H1 (cell line): ENCODE results near the gene PRRG1. TPM values are rescaled to one million over a fixed set of nuclear protein-coding genes. Genes with fewer than 3 reads are reported as not detected.

Source experiments
- CTCF ChIA-PET: fragments of 300-600 bp; sonication (Branson Sonifier 250); formaldehyde crosslinking; loops from one replicate; lab custom pipeline; 2021; ENCODE audit not compliant: partially characterized antibody; lab: Charles Lee
- POLR2A ChIA-PET: fragments of 300-600 bp; sonication (Branson Sonifier 250); formaldehyde crosslinking; loops from one replicate; lab custom pipeline; 2021; ENCODE audit warnings: inconsistent platforms; ENCODE audit not compliant: partially characterized antibody; lab: Charles Lee
- DNase-seq, 2 experiments: peaks; one replicate each; pipeline versions ENCODE4 v3.0.0 to v3.0.0-alpha.2; 2010 to 2022; ENCODE audit warnings: low spot score in 2 of 2, low read depth in 1 of 2, mixed read lengths in 1 of 2
- FAIRE-seq: peaks from 2 replicates; lab custom pipeline; 2011; peaks lifted over from hg19 to GRCh38; lab: Jason Lieb, UNC
- H2AFZ ChIP-seq: 2 replicates; pipeline ENCODE4 v1.8.1; 2012; ENCODE audit warnings: low read length, inconsistent platforms
- H2AK5ac ChIP-seq: 2 replicates; pipeline ENCODE4 v1.6.1; 2013; ENCODE audit warnings: low read depth, low read length
- H2BK120ac ChIP-seq: replicated peaks from 2 replicates; pipeline ENCODE3; 2013; ENCODE audit warnings: low read depth, low read length, inconsistent platforms
- H2BK12ac ChIP-seq: 2 replicates; pipeline ENCODE4 v1.6.1; 2013; ENCODE audit warnings: low read depth, low read length
- H2BK15ac ChIP-seq: 2 replicates; pipeline ENCODE4 v1.6.1; 2013; ENCODE audit warnings: low read length
- H2BK20ac ChIP-seq: 2 replicates; pipeline ENCODE4 v1.6.1; 2013; ENCODE audit warnings: low read length
- H2BK5ac ChIP-seq: 2 replicates; pipeline ENCODE4 v1.6.1; 2013; ENCODE audit warnings: low read depth, low read length
- H3K14ac ChIP-seq: 2 replicates; pipeline ENCODE4 v1.6.1; 2013; ENCODE audit warnings: inconsistent platforms; ENCODE audit not compliant: insufficient read length
- H3K18ac ChIP-seq: 2 replicates; pipeline ENCODE4 v1.6.1; 2013; ENCODE audit warnings: low read length; ENCODE audit errors: extremely low read depth
- H3K23ac ChIP-seq: 2 replicates; pipeline ENCODE4 v1.6.1; 2013; ENCODE audit warnings: inconsistent platforms; ENCODE audit not compliant: insufficient read length
- H3K23me2 ChIP-seq: 2 replicates; pipeline ENCODE4 v1.6.1; 2013; ENCODE audit warnings: low read depth, low read length
- H3K27ac ChIP-seq: 2 replicates; pipeline ENCODE4 v1.6.1; 2011; ENCODE audit warnings: low read depth, low read length, inconsistent platforms
- H3K27me3 ChIP-seq, 4 experiments: replicated peaks in 1 of 4; 1 replicate in 1 of 4; 2 replicates in 3 of 4; pipeline versions ENCODE4 v1.6.1 to v1.8.1; 2011 to 2013; ENCODE audit warnings: low read length in 3 of 4, mild to moderate bottlenecking in 3 of 4, inconsistent platforms in 2 of 4, mixed read lengths in 2 of 4, moderate library complexity in 1 of 4; ENCODE audit not compliant: control insufficient read depth in 3 of 4, insufficient read depth in 3 of 4; ENCODE audit errors: extremely low read depth in 1 of 4
- H3K36me3 ChIP-seq, 4 experiments: 2 replicates each; pipeline versions ENCODE4 v1.6.1 to v1.8.1; 2011 to 2013; ENCODE audit warnings: mild to moderate bottlenecking in 4 of 4, low read length in 3 of 4, moderate library complexity in 2 of 4, control low read depth in 1 of 4, inconsistent platforms in 1 of 4; ENCODE audit not compliant: insufficient read depth in 4 of 4, control insufficient read depth in 2 of 4
- H3K4ac ChIP-seq: replicated peaks from 2 replicates; pipeline ENCODE3; 2013; ENCODE audit warnings: low read length, low read depth, mixed read lengths, inconsistent platforms; ENCODE audit not compliant: insufficient read length
- H3K4me1 ChIP-seq, 4 experiments: replicated peaks in 1 of 4; 1 replicate in 1 of 4; 2 replicates in 3 of 4; pipeline versions ENCODE4 v1.6.1 to v1.8.1; 2011 to 2013; ENCODE audit warnings: low read length in 3 of 4, inconsistent platforms in 2 of 4, mixed read lengths in 1 of 4; ENCODE audit not compliant: insufficient read depth in 4 of 4, control insufficient read depth in 3 of 4
- H3K4me2 ChIP-seq, 2 experiments: 2 replicates each; pipeline versions ENCODE4 v1.6.1 to v1.8.1; 2011 to 2013; ENCODE audit warnings: low read depth in 2 of 2, low read length in 2 of 2, control low read depth in 1 of 2, inconsistent platforms in 1 of 2, mild to moderate bottlenecking in 1 of 2; ENCODE audit not compliant: insufficient read depth in 1 of 2
- H3K4me3 ChIP-seq, 4 experiments: fragments of 200-600, 300-600 bp in 1 of 4; sonication (generic), shearing (Covaris generic), sonication (Bioruptor Twin) in 1 of 4; 2 replicates each; pipeline versions ENCODE4 v1.5.1 to v1.8.1; 2011 to 2016; ENCODE audit warnings: low read length in 4 of 4, low read depth in 3 of 4, control low read depth in 2 of 4, inconsistent platforms in 2 of 4, mild to moderate bottlenecking in 2 of 4, mixed read lengths in 1 of 4, moderate library complexity in 1 of 4; ENCODE audit not compliant: insufficient read depth in 2 of 4; ENCODE audit errors: extremely low read depth in 1 of 4
- H3K56ac ChIP-seq: replicated peaks from 2 replicates; pipeline ENCODE3; 2013; ENCODE audit warnings: low read depth, mild to moderate bottlenecking, mixed read lengths, low read length, inconsistent platforms; ENCODE audit not compliant: insufficient read length
- H3K79me1 ChIP-seq: 2 replicates; pipeline ENCODE4 v1.6.1; 2013; ENCODE audit warnings: low read depth, low read length, control low read depth
- H3K79me2 ChIP-seq, 2 experiments: 2 replicates each; pipeline versions ENCODE4 v1.6.1 to v1.8.1; 2012 to 2013; ENCODE audit warnings: low read length in 2 of 2, mild to moderate bottlenecking in 2 of 2, inconsistent platforms in 1 of 2; ENCODE audit not compliant: insufficient read depth in 2 of 2, control insufficient read depth in 1 of 2
- H3K9ac ChIP-seq, 4 experiments: replicated peaks in 1 of 4; 1 replicate in 1 of 4; 2 replicates in 3 of 4; pipeline versions ENCODE4 v1.6.1 to v1.8.1; 2011 to 2013; ENCODE audit warnings: low read depth in 3 of 4, low read length in 3 of 4, control low read depth in 2 of 4, mild to moderate bottlenecking in 2 of 4, moderate library complexity in 2 of 4, inconsistent platforms in 1 of 4; ENCODE audit errors: extremely low read depth in 1 of 4
- H3K9me3 ChIP-seq, 2 experiments: 2 replicates each; pipeline versions ENCODE4 v1.6.1 to v1.8.1; 2012 to 2013; ENCODE audit warnings: mild to moderate bottlenecking in 2 of 2, moderate library complexity in 2 of 2, control low read depth in 1 of 2, inconsistent platforms in 1 of 2, low read depth in 1 of 2, low read length in 1 of 2, mixed read lengths in 1 of 2; ENCODE audit not compliant: insufficient read depth in 2 of 2
- H4K20me1 ChIP-seq, 2 experiments: replicated peaks in 1 of 2; 2 replicates each; pipeline versions ENCODE3 to v1.8.1; 2011 to 2013; ENCODE audit warnings: inconsistent platforms in 2 of 2, low read length in 2 of 2, mild to moderate bottlenecking in 1 of 2; ENCODE audit not compliant: insufficient read depth in 2 of 2, control insufficient read depth in 1 of 2
- H4K5ac ChIP-seq: 2 replicates; pipeline ENCODE4 v1.6.1; 2013; ENCODE audit warnings: low read length, low read depth, mixed read lengths, inconsistent platforms; ENCODE audit not compliant: insufficient read length
- H4K8ac ChIP-seq: 2 replicates; pipeline ENCODE4 v1.8.0; 2013; ENCODE audit warnings: mild to moderate bottlenecking, moderate library complexity, low read length, inconsistent platforms; ENCODE audit not compliant: insufficient read depth; ENCODE audit errors: extremely low read depth
- H4K91ac ChIP-seq: replicated peaks from 2 replicates; pipeline ENCODE3; 2013; ENCODE audit warnings: low read length, mixed read lengths, inconsistent platforms; ENCODE audit not compliant: insufficient read length
- HDAC2 ChIP-seq, 2 experiments: fragments of 300-600 bp in 1 of 2; sonication (generic) in 1 of 2; IDR thresholded peaks; 2 replicates each; pipeline ENCODE4 v1.6.1; 2011 to 2012; ENCODE audit warnings: low read depth in 2 of 2, low read length in 2 of 2, mild to moderate bottlenecking in 2 of 2, moderate library complexity in 2 of 2, borderline replicate concordance in 1 of 2, inconsistent platforms in 1 of 2
- SP4 ChIP-seq: IDR thresholded peaks from 2 replicates; pipeline ENCODE4 v1.6.1; 2012; ENCODE audit warnings: low read length, inconsistent platforms
- TCF12 ChIP-seq: IDR thresholded peaks from 2 replicates; pipeline ENCODE4 v1.6.1; 2011; ENCODE audit warnings: low read depth, mild to moderate bottlenecking, low read length
- WGBS, 2 experiments: shearing (Covaris generic) in 1 of 2; methylation state at CpG; one replicate each; pipeline versions ENCODE4 v1.1.6 to v1.1.7; 2013 to 2015; ENCODE audit warnings: low lambda C conversion rate in 2 of 2, mixed read lengths in 2 of 2, inconsistent platforms in 1 of 2, low coverage in 1 of 2, missing lambda C conversion rate in 1 of 2; ENCODE audit not compliant: insufficient replicate concordance in 2 of 2, insufficient coverage in 1 of 2, insufficient read length in 1 of 2; ENCODE audit errors: extremely low coverage in 1 of 2, missing lambda C conversion rate in 1 of 2; 5-methylcytosine and 5-hydroxymethylcytosine counted together
- polyA plus RNA-seq, 7 experiments: library from polyadenylated mRNA; depleted of rRNA in 3 of 7; stranded (reverse) in 5 of 7; unstranded in 2 of 7; fragments of >200 nt in 5 of 7; fragments of 200-250 nt in 2 of 7; gene quantifications; 1 replicate in 5 of 7; 2 replicates in 1 of 7; 4 replicates in 1 of 7; pipeline versions ENCODE4 v1.2.1 to v1.2.3, GENCODE V29; 2011 to 2013; ENCODE audit warnings: missing spikeins in 2 of 7, mixed read lengths in 2 of 7
- total RNA-seq: library from RNA; stranded (reverse); fragmentation: NEBNext Ultra II Directional; extraction: Animal tissue kit (Norgen Biotek cat#: 25700); gene quantifications from 2 replicates; pipeline ENCODE4 v1.2.1, GENCODE V29; 2021

Gene PRRG1
- total and polyA plus RNA-seq, 2 of the 8 experiments (the other 6 are each of a cell fraction or from before 2014, with no cell fraction given): 10.2 to 10.5 TPM

GRCh38 chrX:37315511-37316248, 33.5 kb upstream of the PRRG1 start:
- no peak overlapping the region for H3K4ac ChIP-seq
- H2BK15ac ChIP-seq: no peak overlapping the region
- H2BK20ac ChIP-seq: no peak overlapping the region
- no peak overlapping the region for H2AFZ ChIP-seq
- H3K79me1 ChIP-seq: no peaks in the 10 kb centered on the region
- H3K79me2 ChIP-seq: no peaks in the 10 kb centered on the region
- no peak overlapping the region for H3K4me3 ChIP-seq
- H2AK5ac ChIP-seq: no peak overlapping the region
- H2BK5ac ChIP-seq: no peak overlapping the region
- no peak overlapping the region for H3K14ac ChIP-seq
- no peak overlapping the region for H3K23ac ChIP-seq
- H3K9ac ChIP-seq: no peak overlapping the region
- CTCF ChIA-PET: interaction anchor here (1.4 kb wide), 1 partner anchor 509 kb away, joined by 6 read pairs; no protein-coding TSS in a partner anchor
- no peak overlapping the region for H4K91ac ChIP-seq
- FAIRE-seq (no peak), DNase-seq (no peak)
- no peaks in the 10 kb centered on the region for H3K36me3 ChIP-seq
- H3K4me1 ChIP-seq: no peaks in the 10 kb centered on the region
- POLR2A ChIA-PET: no interaction called here
- no peak overlapping the region for H2BK12ac ChIP-seq
- H3K27me3 ChIP-seq: no peaks in the 10 kb centered on the region
- no peak overlapping the region for H2BK120ac ChIP-seq
- H3K18ac ChIP-seq: no peak overlapping the region
- TF ChIP-seq TCF12 (no peak), HDAC2 (IDR thresholded peaks at IDR 0.05; ENCODE audit: borderline replicate concordance in 1 of 2, low read depth in 2 of 2, low read length in 2 of 2) (no peak), SP4 (no peak)
- no peak overlapping the region for H4K5ac ChIP-seq
- H3K56ac ChIP-seq: no peak overlapping the region
- no peaks in the 10 kb centered on the region for H4K20me1 ChIP-seq
- H3K4me2 ChIP-seq: no peak overlapping the region
- H3K9me3 ChIP-seq: no peaks in the 10 kb centered on the region
- H3K27ac ChIP-seq: no peak overlapping the region
- H3K23me2 ChIP-seq: no peaks in the 10 kb centered on the region
- no peak overlapping the region for H4K8ac ChIP-seq
- WGBS, 2 experiments: 77% methylated on average over 4 of the region's 4 CpGs; no CpG with 5 or more reads in 1 of the 2 experiments
